HG02852 (cell line): ENCODE measurements around the gene MEGF9.
A peak's percentile ranks its signal among the peaks of the same experiment; 100 is the strongest.
"Not testable (repeated sequence)": the region's sequence is repeated elsewhere in the genome, so short reads cannot be mapped to it uniquely, and the experiment has no call there.

Experiments used
- ATAC-seq: cut with Tn5 transposase; IDR thresholded peaks from one replicate; pipeline ENCODE4 v1.9.1; 2021; ENCODE audit warnings: mild to moderate bottlenecking, moderate library complexity; ENCODE audit not compliant: unreplicated experiment

The MEGF9 gene

GRCh38 chr9:120714088-120714845 lies at the start of gene MEGF9:
Gene MEGF9 (minus strand): TSS chr9:120714470. CDS start chr9:120714358, 112 bp downstream.
- ATAC-seq, result peak; percentile 93

GRCh38 chr9:120761006-120761405 lies 46.7 kb upstream of the MEGF9 start:
- no peak for ATAC-seq

DNA sequence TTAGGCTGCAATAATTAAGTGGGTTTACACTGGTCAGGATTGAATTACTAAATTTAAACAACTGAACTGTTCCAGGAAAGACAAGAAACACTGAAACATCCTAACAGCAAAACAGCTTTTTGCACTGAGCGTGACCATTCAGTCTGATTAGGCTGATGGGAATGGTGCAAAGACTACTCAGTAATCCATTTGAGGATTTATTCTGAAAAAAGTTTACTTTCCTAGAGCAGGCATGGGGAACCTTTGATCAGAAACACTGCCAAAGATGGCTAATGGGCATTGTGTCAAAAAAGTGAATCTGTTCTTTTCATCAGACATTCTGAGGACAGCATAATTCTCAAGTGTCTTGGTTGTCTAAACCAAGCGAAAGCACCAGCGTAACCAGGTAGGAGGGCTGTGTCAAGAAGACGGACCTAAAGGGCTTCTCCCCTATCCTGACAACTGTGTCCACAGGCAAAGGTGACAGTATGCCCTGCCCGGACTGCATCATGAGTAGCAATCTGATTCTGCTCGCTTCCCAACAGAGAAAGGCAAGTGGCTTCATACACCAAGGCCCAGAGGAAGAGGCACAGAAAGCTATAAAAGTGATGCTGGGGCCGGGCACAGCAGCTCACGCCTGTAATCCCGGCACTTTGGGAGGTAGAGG lies 45.6 kb upstream of the MEGF9 start:
- ATAC-seq, result no peak

DNA sequence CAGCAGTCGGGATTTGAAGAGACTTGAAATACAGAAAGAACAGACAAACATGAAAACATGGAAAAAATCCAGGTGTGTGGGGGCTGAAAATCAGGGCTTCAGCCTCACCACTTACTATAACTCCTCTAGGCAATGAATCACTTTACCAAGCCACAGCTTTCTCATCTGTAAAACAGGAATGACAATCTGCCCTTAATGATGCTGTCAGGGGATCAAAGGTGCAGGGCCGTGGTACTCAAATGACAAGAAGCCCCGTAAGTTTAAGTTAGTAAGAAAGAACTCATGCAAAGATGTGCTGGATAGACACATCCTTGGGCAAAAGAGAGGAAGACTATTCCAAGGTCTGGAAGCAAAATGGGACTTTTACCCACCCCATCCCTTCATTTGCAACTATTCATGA lies 44.3 kb upstream of the MEGF9 start:
- no peak for ATAC-seq

DNA sequence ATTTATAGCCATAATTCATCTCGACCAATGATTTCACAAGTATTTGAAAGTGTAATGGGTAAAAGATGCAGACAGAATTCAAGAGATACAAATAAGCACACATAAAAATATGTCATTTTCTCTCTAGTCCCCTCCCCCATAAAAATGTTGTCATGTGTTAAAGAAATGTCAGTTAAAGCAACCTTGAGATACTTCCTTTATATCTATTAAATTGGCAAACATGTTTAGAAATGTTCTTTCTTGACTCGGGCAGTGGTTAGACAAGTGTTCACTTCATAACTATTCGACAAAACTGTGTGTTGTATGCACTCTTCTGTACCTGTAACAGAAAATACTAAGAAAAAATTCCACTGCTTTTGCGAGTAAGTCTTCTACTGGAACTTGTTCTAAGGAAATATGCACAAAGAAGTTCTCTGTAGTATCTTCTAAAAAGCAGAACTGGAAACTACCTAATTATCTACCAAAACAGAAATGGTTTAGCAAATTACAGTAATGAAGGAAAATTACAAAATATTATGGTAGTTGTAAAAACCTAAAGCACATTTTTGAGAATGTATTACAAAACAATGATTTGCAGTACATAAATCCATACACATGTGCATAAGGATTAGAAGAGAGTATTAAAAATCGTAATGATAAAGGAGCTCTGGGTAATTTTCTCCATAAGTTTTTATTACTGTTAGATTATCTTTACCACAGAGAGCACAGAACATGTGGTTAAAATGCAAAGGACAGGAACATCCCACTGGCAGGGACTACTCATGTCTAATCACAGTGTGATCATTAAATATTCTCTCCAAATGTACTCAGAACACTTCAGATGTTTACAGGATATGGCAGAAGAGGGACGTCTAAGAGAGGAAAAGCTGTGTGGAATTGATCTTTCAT lies 43.0 kb upstream of the MEGF9 start:
- no peak for ATAC-seq

DNA sequence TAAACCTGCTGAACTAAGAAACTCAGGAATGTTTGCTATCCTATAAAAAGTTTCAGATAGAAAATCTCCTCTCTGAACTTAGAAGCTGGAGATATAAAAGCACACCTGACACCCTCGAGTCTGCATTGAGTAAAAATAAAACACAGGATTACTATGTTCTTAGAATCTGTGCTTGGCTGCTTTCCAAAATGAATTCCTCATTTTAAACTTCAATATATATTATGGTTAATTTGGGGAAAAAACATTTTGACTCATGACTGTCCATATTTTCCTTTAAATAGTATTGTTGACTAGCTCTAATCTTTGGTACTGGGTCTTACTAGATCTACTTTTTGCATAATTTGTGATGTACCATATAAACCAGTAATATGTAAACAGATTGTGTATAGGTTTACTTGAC lies 42.3 kb upstream of the MEGF9 start:
- no peak for ATAC-seq

DNA sequence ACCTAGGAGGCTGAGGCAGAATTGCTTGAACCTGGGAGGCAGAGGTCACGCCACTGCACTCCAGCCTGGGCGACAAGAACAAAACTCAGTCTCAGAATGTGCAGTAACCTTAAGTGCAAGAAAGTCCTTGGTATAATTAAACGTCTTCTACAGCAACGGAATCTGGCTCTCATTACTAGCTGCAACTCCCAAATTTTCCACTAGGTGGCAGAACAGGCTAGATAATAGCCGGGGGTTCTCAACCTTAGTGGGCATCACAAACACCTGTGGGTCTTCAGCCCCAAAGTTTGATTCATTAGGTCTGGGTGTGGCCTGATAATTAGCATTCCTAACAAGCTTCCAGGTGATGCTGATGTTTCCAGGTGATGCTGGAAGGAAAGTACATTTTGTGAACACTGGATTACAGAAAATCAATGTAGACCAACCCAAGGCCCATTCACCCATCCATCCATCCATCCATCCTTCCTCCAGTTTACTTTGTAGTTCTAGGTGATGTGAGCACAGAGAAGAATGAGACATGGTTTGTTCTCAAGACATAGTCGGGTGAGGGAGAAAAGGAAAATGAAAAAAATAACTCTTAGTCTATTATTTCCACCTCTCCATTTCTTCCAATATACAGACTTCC lies 41.7 kb upstream of the MEGF9 start:
- no peak for ATAC-seq

GRCh38 chr9:120755044-120755443 lies 40.8 kb upstream of the MEGF9 start:
- peak; percentile 84 for ATAC-seq

DNA sequence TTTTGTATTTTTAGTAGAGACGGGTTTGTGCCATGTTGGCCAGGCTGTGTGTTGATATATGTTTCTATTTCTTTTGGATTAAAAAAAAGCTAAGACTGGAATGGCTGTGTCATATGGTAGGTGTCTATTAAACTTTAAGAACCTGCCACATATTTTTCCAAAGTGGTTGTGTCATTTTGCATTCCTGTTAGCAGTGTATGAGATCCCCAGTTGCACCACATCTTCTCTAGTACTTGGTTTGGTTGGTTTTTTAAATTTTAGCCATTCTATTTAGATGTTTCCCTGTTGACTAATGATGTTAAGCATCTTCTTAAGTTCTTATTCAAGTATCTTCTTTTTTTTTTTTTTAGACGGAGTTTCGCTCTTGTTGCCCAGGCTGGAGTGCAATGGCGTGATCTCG lies 36.2 kb upstream of the MEGF9 start:
- ATAC-seq, result no peak

DNA sequence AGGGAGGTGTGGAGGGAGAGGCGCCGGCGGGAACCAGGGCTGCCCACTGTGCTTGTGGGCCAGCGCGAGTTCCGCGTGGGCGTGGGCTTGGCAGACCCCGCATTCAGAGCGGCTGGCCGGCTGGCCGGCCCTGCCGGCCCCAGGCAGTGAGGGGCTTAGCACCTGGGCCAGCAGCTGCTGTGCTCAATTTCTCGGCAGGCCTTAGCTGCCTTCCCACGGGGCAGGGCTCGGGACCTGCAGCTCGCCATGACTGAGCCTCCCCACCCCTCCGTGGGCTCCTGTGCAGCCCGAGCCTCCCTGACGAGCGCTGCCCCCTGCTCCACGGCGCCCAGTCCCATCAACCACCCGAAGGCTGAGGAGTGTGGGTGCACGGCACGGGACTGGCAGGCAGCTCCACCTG lies 32.1 kb upstream of the MEGF9 start:
- not testable (repeated sequence) for ATAC-seq

- ATAC-seq, result no peak
Measured at GRCh38 chr9:120745278-120745677, 31.0 kb upstream of the MEGF9 start.

- ATAC-seq, result peak; percentile 47
Measured at GRCh38 chr9:120742951-120743416, 28.7 kb upstream of the MEGF9 start.

GRCh38 chr9:120741701-120742100 lies 27.4 kb upstream of the MEGF9 start:
- ATAC-seq, result no peak

- ATAC-seq, result no peak
Measured at GRCh38 chr9:120741191-120741590, 26.9 kb upstream of the MEGF9 start.

DNA sequence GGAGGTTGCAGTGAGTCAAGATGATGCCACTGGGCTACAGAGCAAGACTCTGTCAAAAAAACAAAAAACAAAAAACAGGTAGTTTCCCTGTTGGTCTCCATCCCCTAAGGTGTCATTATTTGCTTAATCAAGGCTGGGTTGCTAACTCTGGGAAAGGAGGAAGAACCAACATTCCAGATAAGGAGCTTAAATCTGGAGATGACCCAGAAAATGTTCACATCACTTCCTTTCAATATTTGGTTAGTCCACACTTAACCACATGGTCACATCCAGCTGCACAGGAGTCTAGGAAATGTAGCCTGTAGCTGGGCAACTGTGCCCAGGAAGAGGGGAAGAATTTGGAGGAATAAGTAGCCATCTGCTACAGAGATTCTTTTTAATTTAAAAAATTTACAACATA lies 25.9 kb upstream of the MEGF9 start:
- no peak for ATAC-seq

GRCh38 chr9:120737416-120738165 lies 23.3 kb upstream of the MEGF9 start:
- no peak for ATAC-seq

DNA sequence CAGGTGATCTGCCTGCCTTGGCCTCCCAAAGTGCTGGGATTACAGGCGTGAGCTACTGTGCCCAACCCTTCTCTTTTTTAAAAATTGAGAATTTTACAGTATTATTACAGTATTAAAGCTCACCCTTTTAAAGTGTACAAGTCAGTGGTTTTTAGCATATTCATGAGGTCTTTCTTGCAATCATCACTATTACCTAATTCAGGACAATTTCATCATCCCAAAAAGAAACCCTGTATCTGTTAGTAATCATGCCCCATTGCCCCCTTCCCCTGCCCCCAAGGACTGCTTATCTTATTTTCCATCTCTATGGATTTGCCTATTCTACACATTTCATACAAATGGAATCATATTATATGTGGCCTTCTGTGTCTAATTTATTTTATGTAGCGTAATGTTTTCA lies 22.6 kb upstream of the MEGF9 start:
- no peak for ATAC-seq

- no peak for ATAC-seq
Measured at GRCh38 chr9:120735415-120736126, 21.3 kb upstream of the MEGF9 start.

DNA sequence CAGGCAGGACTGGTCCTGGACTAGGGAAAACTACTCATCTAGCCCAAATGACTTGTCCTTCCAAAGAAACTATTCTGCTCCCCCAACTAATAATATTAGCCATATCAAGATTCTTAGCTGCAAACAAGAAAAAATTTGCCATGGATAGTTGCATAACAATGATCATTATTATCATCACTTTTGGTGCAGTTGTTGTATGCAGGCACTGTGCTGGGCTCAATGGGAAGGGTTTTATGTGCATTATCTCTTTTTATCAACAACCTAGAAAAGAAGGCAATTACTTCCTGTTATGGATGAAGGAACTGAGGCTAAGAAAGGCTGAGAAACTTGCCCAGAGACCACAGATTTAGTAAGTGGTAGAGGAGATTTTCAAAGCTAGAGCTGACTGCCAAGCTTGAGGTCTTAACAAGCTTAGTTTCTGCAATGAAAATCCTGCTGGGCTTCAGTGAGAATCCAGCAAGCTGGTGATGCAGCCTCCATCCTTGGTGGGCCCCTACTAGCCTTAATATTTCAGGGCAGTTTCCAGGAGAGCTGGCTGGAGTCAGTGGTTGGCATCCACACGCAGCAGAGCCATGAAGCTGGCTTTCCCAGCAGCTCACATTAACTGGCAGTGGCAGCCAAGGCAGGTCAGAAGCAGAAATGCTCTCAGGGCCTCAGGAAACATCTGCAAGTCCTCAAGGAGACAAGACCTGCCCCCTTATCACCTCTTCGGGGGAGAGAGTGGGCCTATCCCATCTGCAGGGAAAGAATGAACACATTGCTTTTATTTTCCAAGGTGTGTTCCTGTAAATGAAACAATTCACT lies 20.5 kb upstream of the MEGF9 start:
- no peak for ATAC-seq
